Activated CD4-positive, alpha-beta memory T cell treated with anti-CD3 and anti-CD28 coated beads, Interleukin-2, amount 10 ng/mL, durations not matched to agents 7 days and 5 days (primary cell): ENCODE measurements around the gene EMD. TPM values are rescaled to one million over a fixed set of nuclear protein-coding genes. Genes with fewer than 3 reads are reported as not detected.
"Not testable (repeated sequence)": the region's sequence is repeated elsewhere in the genome, so short reads cannot be mapped to it uniquely, and the experiment has no call there.

Source experiments
- CTCF ChIA-PET: fragments of 350-600 bp; sonication (Branson Sonifier 250); formaldehyde crosslinking; loops from one replicate; lab custom pipeline; 2021; ENCODE audit warnings: antibody characterized with exemption, inconsistent platforms; lab: Charles Lee
- POLR2A ChIA-PET: fragments of 350-600 bp; sonication (Branson Sonifier 250); formaldehyde crosslinking; loops from one replicate; lab custom pipeline; 2021; ENCODE audit warnings: antibody characterized with exemption; lab: Charles Lee
- DNase-seq: peaks from one replicate; pipeline ENCODE4 v3.0.0-alpha.2; 2020
- H3K27ac Mint-ChIP-seq: one replicate; pipeline ENCODE4 v1.8.0; 2021; ENCODE audit warnings: mild to moderate bottlenecking, mixed read lengths
- H3K27me3 Mint-ChIP-seq: one replicate; pipeline ENCODE4 v1.8.0; 2021; ENCODE audit warnings: mixed read lengths
- H3K36me3 Mint-ChIP-seq: one replicate; pipeline ENCODE4 v1.8.0; 2021; ENCODE audit warnings: low read depth, mixed read lengths
- H3K4me1 Mint-ChIP-seq: one replicate; pipeline ENCODE4 v1.8.0; 2021; ENCODE audit warnings: mixed read lengths
- H3K4me3 Mint-ChIP-seq: one replicate; pipeline ENCODE4 v1.8.0; 2021; ENCODE audit warnings: mild to moderate bottlenecking, mixed read lengths
- H3K9me3 Mint-ChIP-seq: one replicate; pipeline ENCODE4 v1.8.0; 2021; ENCODE audit warnings: mixed read lengths
- total RNA-seq, 2 experiments: library from RNA; stranded (reverse); gene quantifications; one replicate each; pipeline ENCODE4 v1.2.3, GENCODE V29; 2021

EMD gene
- total RNA-seq = 10 to 100 TPM; 65.5 to 66.0 TPM

GRCh38 chrX:154378799-154379568 is at the start of gene EMD:
EMD (plus strand) TSS chrX:154379295; CDS start chrX:154379485, 190 bp downstream.
- Mint-ChIP-seq H3K4me1 (peaks cover 30% of the 10 kb centered on the region), H3K27me3 (no peaks in the 10 kb centered on the region), H3K36me3 (peaks cover 2% of the 10 kb centered on the region), H3K4me3 (peak within 1 kb of the TSS; percentile 80), H3K27ac (peak within 1 kb of the TSS; percentile 87), H3K9me3 (no peaks in the 10 kb centered on the region)
- DNase-seq = peak; percentile 96
- ChIA-PET POLR2A (interaction anchor here (0.6 to 2.0 kb wide), 5 partner anchors 9 to 360 kb away, joined by 3 to 17 read pairs (median 4); partner anchors contain the start of gene RPL10), CTCF (interaction anchor here (0.6 to 1.5 kb wide), 2 partner anchors 10 to 50 kb away, joined by 3 to 4 read pairs; no protein-coding TSS in a partner anchor)

- Mint-ChIP-seq H3K9me3 (no peaks in the 10 kb centered on the region), H3K36me3 (no peaks in the 10 kb centered on the region), H3K4me3 (no peak overlapping the region), H3K27me3 (no peaks in the 10 kb centered on the region), H3K27ac (no peak overlapping the region), H3K4me1 (peaks cover 27% of the 10 kb centered on the region)
- CTCF ChIA-PET = no interaction called here
- DNase-seq = no peak
- POLR2A ChIA-PET = no interaction called here
These were observed 46.5 kb upstream of the EMD start for GRCh38 chrX:154332561-154332960.

DNA sequence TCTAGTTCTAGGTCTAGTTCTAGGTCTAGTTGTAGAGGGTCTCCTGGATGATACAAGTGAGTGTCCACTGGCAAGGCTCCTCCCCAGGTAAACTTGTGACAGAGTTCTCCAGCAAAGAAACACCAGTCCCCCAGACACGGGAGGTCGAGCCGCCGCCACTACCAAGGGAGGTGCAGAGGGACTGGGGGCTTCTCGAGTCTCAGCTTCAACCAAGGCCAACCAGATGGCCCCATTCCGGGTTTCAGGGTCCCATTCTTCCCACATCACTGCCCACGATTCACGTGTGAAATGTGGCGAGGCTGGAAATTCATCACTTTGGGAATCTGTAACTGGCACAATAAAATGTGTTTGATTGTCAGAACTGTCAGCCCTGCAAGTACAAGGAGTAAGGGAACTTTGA is 46.0 kb upstream of the EMD start:
- CTCF ChIA-PET = interaction anchor here (1.6 kb wide), 1 partner anchor 16 kb away, joined by 6 read pairs; no protein-coding TSS in a partner anchor
- Mint-ChIP-seq H3K4me3 (no peak overlapping the region), H3K27me3 (no peaks in the 10 kb centered on the region), H3K36me3 (no peaks in the 10 kb centered on the region), H3K27ac (no peak overlapping the region), H3K9me3 (no peaks in the 10 kb centered on the region), H3K4me1 (peaks cover 22% of the 10 kb centered on the region)
- POLR2A ChIA-PET = no interaction called here
- no peak for DNase-seq

- CTCF ChIA-PET = interaction anchor here (1.1 to 1.6 kb wide), 2 partner anchors 16 to 25 kb away, joined by 3 to 6 read pairs; no protein-coding TSS in a partner anchor
- Mint-ChIP-seq H3K9me3 (no peaks in the 10 kb centered on the region), H3K27ac (peak overlapping the region; percentile 75), H3K4me3 (no peak overlapping the region), H3K36me3 (no peaks in the 10 kb centered on the region), H3K27me3 (no peaks in the 10 kb centered on the region), H3K4me1 (peaks cover 19% of the 10 kb centered on the region)
- DNase-seq = no peak
- POLR2A ChIA-PET = no interaction called here
These were observed 45.2 kb upstream of the EMD start for GRCh38 chrX:154333837-154334271.

GRCh38 chrX:154334496-154334895 is 44.6 kb upstream of the EMD start:
- DNase-seq = no peak
- no peak overlapping the region for H3K4me3 Mint-ChIP-seq
- ChIA-PET CTCF (interaction anchor here (1.1 to 1.6 kb wide), 2 partner anchors 17 to 26 kb away, joined by 3 to 6 read pairs; no protein-coding TSS in a partner anchor), POLR2A (no interaction called here)
- H3K9me3 Mint-ChIP-seq = no peaks in the 10 kb centered on the region
- H3K27me3 Mint-ChIP-seq = no peaks in the 10 kb centered on the region
- H3K4me1 Mint-ChIP-seq = peaks cover 19% of the 10 kb centered on the region
- no peaks in the 10 kb centered on the region for H3K36me3 Mint-ChIP-seq
- peak overlapping the region; percentile 32 for H3K27ac Mint-ChIP-seq

- CTCF ChIA-PET, H3K36me3 Mint-ChIP-seq, H3K27me3 Mint-ChIP-seq, DNase-seq, H3K27ac Mint-ChIP-seq, H3K9me3 Mint-ChIP-seq, H3K4me3 Mint-ChIP-seq, POLR2A ChIA-PET, H3K4me1 Mint-ChIP-seq: not testable (repeated sequence)
These were observed 37.4 kb upstream of the EMD start for GRCh38 chrX:154341399-154342298.

DNA sequence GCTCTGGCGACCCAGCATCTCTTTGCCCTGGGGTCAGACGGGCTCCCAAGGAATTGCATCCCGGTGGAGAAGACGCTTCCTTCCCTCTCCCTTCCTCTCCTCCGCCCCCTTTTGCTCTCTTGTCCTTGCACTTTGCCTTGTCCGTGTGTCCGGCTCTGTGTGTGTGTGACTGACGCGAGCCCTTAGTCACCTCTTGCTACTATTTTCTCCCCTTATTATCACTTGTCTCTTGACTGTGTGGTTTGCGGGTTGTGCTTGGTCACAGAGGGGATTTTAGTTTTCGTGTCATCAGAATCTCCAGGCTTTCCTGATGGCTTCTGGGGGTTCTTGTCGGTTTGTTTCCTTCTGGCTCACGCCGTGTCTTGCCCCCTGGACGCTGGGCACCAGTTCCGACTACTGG is 36.0 kb upstream of the EMD start:
- CTCF ChIA-PET, POLR2A ChIA-PET, H3K4me3 Mint-ChIP-seq, DNase-seq, H3K27me3 Mint-ChIP-seq, H3K4me1 Mint-ChIP-seq, H3K36me3 Mint-ChIP-seq, H3K9me3 Mint-ChIP-seq, H3K27ac Mint-ChIP-seq: not testable (repeated sequence)

DNA sequence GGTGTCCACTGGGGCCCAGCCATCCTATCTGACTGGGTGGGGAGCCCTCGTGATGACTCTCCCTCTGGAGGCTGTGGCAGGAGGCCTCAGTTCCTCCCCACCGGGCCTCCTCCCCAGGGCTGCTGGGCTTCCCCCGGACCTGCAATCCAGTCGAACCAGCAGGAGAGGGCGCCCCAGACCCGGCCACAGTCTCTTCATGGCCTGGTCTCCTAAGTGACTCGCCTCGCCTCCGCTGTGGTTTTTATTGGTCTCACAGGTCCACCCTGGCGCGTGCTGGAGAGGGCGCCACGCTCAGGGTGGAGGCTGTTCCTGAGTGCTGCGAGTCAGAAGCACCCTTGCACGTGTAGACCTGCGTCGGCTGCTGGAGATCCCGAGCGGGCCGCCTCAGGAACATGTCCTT is 35.5 kb upstream of the EMD start:
- H3K27me3 Mint-ChIP-seq, H3K27ac Mint-ChIP-seq, H3K9me3 Mint-ChIP-seq, CTCF ChIA-PET, H3K4me3 Mint-ChIP-seq, H3K36me3 Mint-ChIP-seq, DNase-seq, POLR2A ChIA-PET: not testable (repeated sequence)
- H3K4me1 Mint-ChIP-seq = peaks cover 13% of the 10 kb centered on the region

GRCh38 chrX:154348114-154348531 is 31.0 kb upstream of the EMD start:
- no peak for DNase-seq
- Mint-ChIP-seq H3K36me3 (peaks cover 35% of the 10 kb centered on the region), H3K9me3 (no peaks in the 10 kb centered on the region), H3K4me1 (peaks cover 54% of the 10 kb centered on the region), H3K27me3 (no peaks in the 10 kb centered on the region), H3K4me3 (peak overlapping the region; percentile 30), H3K27ac (peak overlapping the region; percentile 81)
- ChIA-PET CTCF (no interaction called here), POLR2A (interaction anchor here (1.0 to 3.6 kb wide), 7 partner anchors 11 to 50 kb away, joined by 3 to 22 read pairs (median 7); partner anchors contain the start of gene RPL10)

DNA sequence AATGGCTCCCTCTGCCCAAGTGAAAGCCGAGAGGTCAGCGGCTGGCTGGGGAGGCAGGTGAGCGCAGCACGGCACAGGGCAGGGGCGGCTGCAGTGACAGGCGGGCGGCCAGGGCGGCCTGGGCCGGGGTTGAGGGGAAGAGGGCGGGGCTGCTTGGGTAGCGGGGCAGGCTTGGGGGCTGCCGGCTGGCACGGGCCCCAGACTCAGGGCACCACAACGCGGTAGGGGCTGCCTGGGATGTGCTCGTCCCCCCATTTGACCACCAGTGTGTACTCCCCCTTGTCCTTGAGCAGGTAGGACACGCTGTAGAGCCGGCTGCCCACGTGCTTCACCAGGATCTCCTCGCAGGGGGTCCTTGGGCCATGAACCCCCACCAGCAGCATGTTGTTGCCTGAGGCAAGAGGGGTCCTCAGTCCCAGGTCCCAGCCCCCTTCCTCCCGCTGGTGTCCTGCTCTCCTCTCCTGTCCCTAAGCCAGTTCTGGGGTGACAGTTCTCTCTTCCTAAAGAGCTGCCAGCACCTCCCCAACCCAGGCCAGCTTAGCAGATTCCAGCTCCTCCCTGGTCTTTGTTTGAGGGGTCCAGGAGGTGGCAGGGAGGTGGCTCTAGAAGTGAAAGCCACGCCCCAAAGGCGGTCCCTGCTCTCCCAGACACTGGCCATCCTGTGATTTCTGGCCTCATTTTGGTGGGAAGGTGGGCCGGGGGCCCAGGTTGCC is 30.3 kb upstream of the EMD start:
- Mint-ChIP-seq H3K9me3 (no peaks in the 10 kb centered on the region), H3K27ac (peak overlapping the region; percentile 81), H3K4me3 (no peak overlapping the region), H3K36me3 (peaks cover 41% of the 10 kb centered on the region), H3K27me3 (no peaks in the 10 kb centered on the region), H3K4me1 (peaks cover 60% of the 10 kb centered on the region)
- CTCF ChIA-PET = no interaction called here
- no peak for DNase-seq
- POLR2A ChIA-PET = interaction anchor here (0.7 to 3.6 kb wide), 7 partner anchors 10 to 50 kb away, joined by 3 to 22 read pairs (median 9); partner anchors contain the start of genes FLNA and RPL10

GRCh38 chrX:154349359-154349935 is 29.6 kb upstream of the EMD start:
- ChIA-PET POLR2A (interaction anchor here (0.7 to 3.6 kb wide), 6 partner anchors 9 to 49 kb away, joined by 3 to 22 read pairs (median 12); partner anchors contain the start of genes FLNA and RPL10), CTCF (no interaction called here)

GRCh38 chrX:154349979-154350378 is 29.1 kb upstream of the EMD start:
- POLR2A ChIA-PET = interaction anchor here (2.1 to 3.6 kb wide), 5 partner anchors 9 to 48 kb away, joined by 6 to 22 read pairs (median 14); partner anchors contain the start of genes FLNA and RPL10
- DNase-seq = no peak
- Mint-ChIP-seq H3K9me3 (no peaks in the 10 kb centered on the region), H3K4me1 (peaks cover 70% of the 10 kb centered on the region), H3K36me3 (peaks cover 47% of the 10 kb centered on the region), H3K4me3 (no peak overlapping the region), H3K27ac (peak overlapping the region; percentile 64), H3K27me3 (no peaks in the 10 kb centered on the region)
- CTCF ChIA-PET = no interaction called here

More at GRCh38 chrX:154349359-154349935, 29.6 kb upstream of the EMD start:
- Mint-ChIP-seq H3K27me3 (no peaks in the 10 kb centered on the region), H3K4me1 (peaks cover 67% of the 10 kb centered on the region), H3K9me3 (no peaks in the 10 kb centered on the region), H3K36me3 (peaks cover 47% of the 10 kb centered on the region), H3K4me3 (no peak overlapping the region), H3K27ac (peak overlapping the region; percentile 64)
- no peak for DNase-seq
